HG03575 (cell line): ENCODE measurements around the gene RAP1GAP2.
"Not testable (repeated sequence)": the region's sequence is repeated elsewhere in the genome, so short reads cannot be mapped to it uniquely, and the experiment has no call there.

Experiments
- ATAC-seq: cut with Tn5 transposase; IDR thresholded peaks from one replicate; pipeline ENCODE4 v1.9.1; 2021; ENCODE audit not compliant: unreplicated experiment, insufficient number of reproducible peaks, low FRiP score; ENCODE audit errors: extremely low read depth

The RAP1GAP2 gene

GRCh38 chr17:2871205-2871604, 75.0 kb downstream of the RAP1GAP2 start:
- ATAC-seq, result no peak

GRCh38 chr17:2871720-2872119, 75.5 kb downstream of the RAP1GAP2 start:
- ATAC-seq, result no peak

- no peak for ATAC-seq
Measured at GRCh38 chr17:2872282-2872681, 76.0 kb downstream of the RAP1GAP2 start.

- ATAC-seq, result no peak
Measured at GRCh38 chr17:2874189-2874686, 78.0 kb downstream of the RAP1GAP2 start.

GRCh38 chr17:2875608-2876007, 79.4 kb downstream of the RAP1GAP2 start:
- ATAC-seq, result no peak

- ATAC-seq, result no peak
Measured at GRCh38 chr17:2876467-2876866, 80.2 kb downstream of the RAP1GAP2 start.

GRCh38 chr17:2878751-2879254, 82.6 kb downstream of the RAP1GAP2 start:
- no peak for ATAC-seq

- no peak for ATAC-seq
Measured at GRCh38 chr17:2880050-2880449, 83.8 kb downstream of the RAP1GAP2 start.

GRCh38 chr17:2881295-2881694, 85.1 kb downstream of the RAP1GAP2 start:
- ATAC-seq, result no peak

GRCh38 chr17:2883544-2884213, 87.4 kb downstream of the RAP1GAP2 start:
- ATAC-seq, result no peak

GRCh38 chr17:2885733-2886132, 89.5 kb downstream of the RAP1GAP2 start:
- ATAC-seq, result no peak

GRCh38 chr17:2888326-2888725, 92.1 kb downstream of the RAP1GAP2 start:
- ATAC-seq, result no peak

GRCh38 chr17:2889256-2889655, 93.0 kb downstream of the RAP1GAP2 start:
- ATAC-seq, result no peak

GRCh38 chr17:2890778-2891177, 94.5 kb downstream of the RAP1GAP2 start:
- ATAC-seq, result not testable (repeated sequence)

GRCh38 chr17:2892305-2892971, 96.2 kb downstream of the RAP1GAP2 start:
- no peak for ATAC-seq

- no peak for ATAC-seq
Measured at GRCh38 chr17:2893422-2893914, 97.2 kb downstream of the RAP1GAP2 start.

GRCh38 chr17:2894782-2895181, 98.5 kb downstream of the RAP1GAP2 start:
- no peak for ATAC-seq

GRCh38 chr17:2897605-2898004, 101.4 kb downstream of the RAP1GAP2 start:
- ATAC-seq, result no peak

- ATAC-seq, result no peak
Measured at GRCh38 chr17:2898255-2898926, 102.2 kb downstream of the RAP1GAP2 start.

- no peak for ATAC-seq
Measured at GRCh38 chr17:2899906-2900305, 103.7 kb downstream of the RAP1GAP2 start.
